Liver (tissue), 9 donors: ENCODE data around the gene CNKSR3. TPM values are rescaled to one million over a fixed set of nuclear protein-coding genes. Genes with fewer than 3 reads are reported as not detected.

ENCODE experiments used
- DNase-seq: peaks from one replicate; pipeline ENCODE4 v3.0.0-alpha.2; 2017; ENCODE audit warnings: low spot score
- H3K27ac ChIP-seq, 2 donors: one replicate each; pipeline ENCODE4 v1.7.0; 2013; ENCODE audit warnings: inconsistent platforms in 2 of 2, low read length in 2 of 2, control low read depth in 1 of 2, low read depth in 1 of 2, mild to moderate bottlenecking in 1 of 2
- H3K27me3 ChIP-seq, 4 donors: one replicate each; pipeline versions ENCODE4 v1.6.1 to v1.7.0; 2013; ENCODE audit warnings: low read length in 3 of 4, inconsistent platforms in 1 of 4, mild to moderate bottlenecking in 1 of 4, moderate library complexity in 1 of 4; ENCODE audit not compliant: control insufficient read depth in 4 of 4, insufficient read depth in 4 of 4
- H3K36me3 ChIP-seq, 4 donors: one replicate each; pipeline versions ENCODE4 v1.6.1 to v1.7.0; 2013; ENCODE audit warnings: low read length in 3 of 4, mild to moderate bottlenecking in 3 of 4, low read depth in 1 of 4, moderate library complexity in 1 of 4; ENCODE audit not compliant: control insufficient read depth in 4 of 4, insufficient read depth in 3 of 4
- H3K4me1 ChIP-seq, 4 donors: one replicate each; pipeline versions ENCODE4 v1.6.1 to v1.7.0; 2013; ENCODE audit warnings: low read length in 3 of 4, mild to moderate bottlenecking in 3 of 4, moderate library complexity in 1 of 4; ENCODE audit not compliant: control insufficient read depth in 4 of 4, insufficient read depth in 4 of 4
- H3K4me3 ChIP-seq, 3 donors: one replicate each; pipeline versions ENCODE4 v1.6.1 to v1.7.0; 2013; ENCODE audit warnings: low read length in 3 of 3, control low read depth in 1 of 3, low read depth in 1 of 3, mild to moderate bottlenecking in 1 of 3
- H3K9ac ChIP-seq, 2 donors: one replicate each; pipeline ENCODE4 v1.7.0; 2013; ENCODE audit warnings: low read length in 2 of 2, mild to moderate bottlenecking in 2 of 2, moderate library complexity in 2 of 2, control low read depth in 1 of 2, low read depth in 1 of 2
- H3K9me3 ChIP-seq, 4 donors: one replicate each; pipeline versions ENCODE4 v1.6.1 to v1.7.0; 2013; ENCODE audit warnings: low read length in 3 of 4; ENCODE audit not compliant: control insufficient read depth in 4 of 4
- EGR1 ChIP-seq, 2 donors: IDR thresholded peaks; 2 replicates each; pipeline ENCODE4 v1.6.1; 2016 to 2018; ENCODE audit warnings: antibody characterized with exemption in 2 of 2, low read depth in 2 of 2
- FOXA1 ChIP-seq: IDR thresholded peaks from 2 replicates; pipeline ENCODE4 v1.6.1; 2016; ENCODE audit warnings: antibody characterized with exemption
- FOXA2 ChIP-seq: IDR thresholded peaks from 2 replicates; pipeline ENCODE4 v1.6.1; 2016; ENCODE audit warnings: antibody characterized with exemption
- GABPA ChIP-seq, 2 donors: IDR thresholded peaks in 1 of 2; conservative IDR thresholded peaks in 1 of 2; 2 replicates each; pipeline ENCODE4 v1.6.1; 2016; ENCODE audit warnings: antibody characterized with exemption in 2 of 2, mild to moderate bottlenecking in 1 of 2, moderate library complexity in 1 of 2
- HNF4A ChIP-seq, 2 donors: conservative IDR thresholded peaks; 2 replicates each; pipeline ENCODE4 v1.6.1; 2016; ENCODE audit warnings: antibody characterized with exemption in 2 of 2, mild to moderate bottlenecking in 2 of 2
- HNF4G ChIP-seq: IDR thresholded peaks from 2 replicates; pipeline ENCODE4 v1.6.1; 2016; ENCODE audit warnings: antibody characterized with exemption
- JUND ChIP-seq, 2 donors: IDR thresholded peaks; 2 replicates each; pipeline ENCODE4 v1.6.1; 2016; ENCODE audit warnings: antibody characterized with exemption in 2 of 2
- NR2F2 ChIP-seq: IDR thresholded peaks from 2 replicates; pipeline ENCODE4 v1.6.1; 2016; ENCODE audit warnings: antibody characterized with exemption
- RAD21 ChIP-seq, 2 donors: IDR thresholded peaks; 2 replicates each; pipeline ENCODE4 v1.6.1; 2016; ENCODE audit warnings: antibody characterized with exemption in 2 of 2, mild to moderate bottlenecking in 2 of 2
- RXRA ChIP-seq, 2 donors: IDR thresholded peaks; 2 replicates each; pipeline ENCODE4 v1.6.1; 2017 to 2018; ENCODE audit warnings: antibody characterized with exemption in 2 of 2, mild to moderate bottlenecking in 1 of 2
- SP1 ChIP-seq: IDR thresholded peaks from 2 replicates; pipeline ENCODE4 v1.6.1; 2018; ENCODE audit warnings: antibody characterized with exemption, mild to moderate bottlenecking
- TAF1 ChIP-seq: conservative IDR thresholded peaks from 2 replicates; pipeline ENCODE4 v1.6.1; 2016; ENCODE audit warnings: antibody characterized with exemption, mild to moderate bottlenecking
- YY1 ChIP-seq: IDR thresholded peaks from 2 replicates; pipeline ENCODE4 v1.6.1; 2016; ENCODE audit warnings: antibody characterized with exemption, mild to moderate bottlenecking
- WGBS: extraction: QIAGEN DNeasy Blood & Tissue Kit; methylation state at CpG from one replicate; pipeline ENCODE4 v1.1.7; 2013; 5-methylcytosine and 5-hydroxymethylcytosine counted together
- polyA plus RNA-seq, 2 donors: library from polyadenylated mRNA; stranded (reverse) in 1 of 2; unstranded in 1 of 2; fragments of 200-250 nt in 1 of 2; fragments of >200 nt in 1 of 2; fragmentation: Nextera tagmentation in 1 of 2; extraction: Ambion mirVana in 1 of 2; gene quantifications; one replicate each; pipeline versions ENCODE4 v1.2.1 to v1.2.3, GENCODE V29; 2013 to 2015
- total RNA-seq, 2 donors: library from RNA; depleted of rRNA; stranded (reverse); fragments of >200 nt; gene quantifications; one replicate each; pipeline ENCODE4 v1.2.3, GENCODE V29; 2014
- TF ChIP-seq, protein P1 (sequence below): IDR thresholded peaks from 2 replicates; pipeline ENCODE4 v1.6.1; 2016; ENCODE audit warnings: antibody characterized with exemption
- TF ChIP-seq, protein P2 (sequence below): IDR thresholded peaks from 2 replicates; pipeline ENCODE4 v1.6.1; 2016; ENCODE audit warnings: antibody characterized with exemption
- TF ChIP-seq, protein P3 (sequence below): IDR thresholded peaks from 2 replicates; pipeline ENCODE4 v1.6.1; 2016; ENCODE audit warnings: antibody characterized with exemption
- TF ChIP-seq, protein P4 (sequence below): fragments of 150-350 bp; IDR thresholded peaks from 2 replicates; pipeline ENCODE4 v1.5.1; 2017; ENCODE audit warnings: improper control_type of control experiment, low read depth, low read length; ENCODE audit not compliant: missing input control
- TF ChIP-seq, protein P5 (sequence below): IDR thresholded peaks from 2 replicates; pipeline ENCODE4 v1.6.1; 2016; ENCODE audit warnings: antibody characterized with exemption, mild to moderate bottlenecking
- donor health status: healthy.
- donor health status: healthy.
- donor health status: healthy.
- donor health status: healthy.
- donor health status: healthy.

CNKSR3 gene
- total and polyA plus RNA-seq, 4 donors, result 6.4 to 22.7 (median 15.0) TPM

DNA sequence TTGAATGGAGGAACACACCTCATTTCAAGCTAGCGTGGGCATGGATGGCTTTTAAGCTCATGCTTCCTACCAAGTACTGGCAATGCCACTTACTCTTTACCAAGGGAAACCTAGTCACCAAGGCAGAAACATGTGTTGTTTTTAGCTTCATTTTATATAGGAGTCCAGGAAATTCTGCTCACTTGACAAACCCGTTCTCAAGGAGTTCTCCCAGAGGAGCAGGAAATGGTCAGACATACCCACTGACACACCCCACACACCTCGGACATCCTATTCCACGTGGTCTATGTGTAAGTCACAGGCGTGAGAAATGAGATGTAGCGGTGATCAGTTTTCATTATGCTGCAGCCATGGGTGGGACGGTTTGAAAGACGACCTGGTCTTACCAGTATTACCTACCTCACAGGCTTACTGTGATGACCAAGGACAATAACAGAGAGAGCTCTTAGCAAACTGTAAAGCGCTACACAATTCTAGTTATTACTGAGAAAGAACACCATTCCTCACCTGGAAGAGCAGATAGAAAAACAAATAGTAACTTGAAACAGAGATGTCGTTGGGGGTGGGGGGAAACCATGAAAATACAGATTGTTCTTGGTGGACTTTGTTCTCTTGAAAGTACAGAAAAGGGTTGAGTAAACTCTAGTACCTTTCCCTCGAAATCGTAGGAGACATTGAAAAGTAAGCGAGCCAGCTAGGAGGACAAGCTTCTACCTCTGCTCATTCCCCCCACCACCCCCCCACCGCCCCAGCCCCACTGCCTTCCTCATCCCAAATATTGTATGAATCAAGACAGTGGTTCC, 1.7 kb downstream of the CNKSR3 start:
- Histone ChIP-seq H3K27ac (peak overlapping the region; percentile 94 to 98), H3K9me3 (no peaks in the 10 kb centered on the region), H3K36me3 (no peaks in the 10 kb centered on the region), H3K4me1 (peaks cover 2 to 40% (median 30%) of the 10 kb centered on the region in 4 donors), H3K4me3 (peak overlapping the region; percentile 78 to 91 (median 81)), H3K27me3 (no peaks in the 10 kb centered on the region), H3K9ac (peak overlapping the region; percentile 78 to 82)
- TF ChIP-seq, protein P1, sequence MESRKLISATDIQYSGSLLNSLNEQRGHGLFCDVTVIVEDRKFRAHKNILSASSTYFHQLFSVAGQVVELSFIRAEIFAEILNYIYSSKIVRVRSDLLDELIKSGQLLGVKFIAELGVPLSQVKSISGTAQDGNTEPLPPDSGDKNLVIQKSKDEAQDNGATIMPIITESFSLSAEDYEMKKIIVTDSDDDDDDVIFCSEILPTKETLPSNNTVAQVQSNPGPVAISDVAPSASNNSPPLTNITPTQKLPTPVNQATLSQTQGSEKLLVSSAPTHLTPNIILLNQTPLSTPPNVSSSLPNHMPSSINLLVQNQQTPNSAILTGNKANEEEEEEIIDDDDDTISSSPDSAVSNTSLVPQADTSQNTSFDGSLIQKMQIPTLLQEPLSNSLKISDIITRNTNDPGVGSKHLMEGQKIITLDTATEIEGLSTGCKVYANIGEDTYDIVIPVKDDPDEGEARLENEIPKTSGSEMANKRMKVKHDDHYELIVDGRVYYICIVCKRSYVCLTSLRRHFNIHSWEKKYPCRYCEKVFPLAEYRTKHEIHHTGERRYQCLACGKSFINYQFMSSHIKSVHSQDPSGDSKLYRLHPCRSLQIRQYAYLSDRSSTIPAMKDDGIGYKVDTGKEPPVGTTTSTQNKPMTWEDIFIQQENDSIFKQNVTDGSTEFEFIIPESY, result no peak
- TF ChIP-seq, protein P2, sequence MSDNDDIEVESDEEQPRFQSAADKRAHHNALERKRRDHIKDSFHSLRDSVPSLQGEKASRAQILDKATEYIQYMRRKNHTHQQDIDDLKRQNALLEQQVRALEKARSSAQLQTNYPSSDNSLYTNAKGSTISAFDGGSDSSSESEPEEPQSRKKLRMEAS, result peak; percentile 34
- no peak for TF ChIP-seq FOXA2
- TF ChIP-seq HNF4A (conservative IDR thresholded peaks at IDR 0.05), result peak; percentile 32 to 37
- TF ChIP-seq GABPA (IDR thresholded peaks at IDR 0.05 in 1 of 2, conservative IDR thresholded peaks at IDR 0.05 in 1 of 2), result no peak
- TF ChIP-seq RAD21 (IDR thresholded peaks at IDR 0.05), result peak in 1 of 2 donors; percentile 6
- TF ChIP-seq, protein P3, sequence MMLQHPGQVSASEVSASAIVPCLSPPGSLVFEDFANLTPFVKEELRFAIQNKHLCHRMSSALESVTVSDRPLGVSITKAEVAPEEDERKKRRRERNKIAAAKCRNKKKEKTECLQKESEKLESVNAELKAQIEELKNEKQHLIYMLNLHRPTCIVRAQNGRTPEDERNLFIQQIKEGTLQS, result no peak
- TF ChIP-seq FOXA1, result no peak
- TF ChIP-seq, protein P4, sequence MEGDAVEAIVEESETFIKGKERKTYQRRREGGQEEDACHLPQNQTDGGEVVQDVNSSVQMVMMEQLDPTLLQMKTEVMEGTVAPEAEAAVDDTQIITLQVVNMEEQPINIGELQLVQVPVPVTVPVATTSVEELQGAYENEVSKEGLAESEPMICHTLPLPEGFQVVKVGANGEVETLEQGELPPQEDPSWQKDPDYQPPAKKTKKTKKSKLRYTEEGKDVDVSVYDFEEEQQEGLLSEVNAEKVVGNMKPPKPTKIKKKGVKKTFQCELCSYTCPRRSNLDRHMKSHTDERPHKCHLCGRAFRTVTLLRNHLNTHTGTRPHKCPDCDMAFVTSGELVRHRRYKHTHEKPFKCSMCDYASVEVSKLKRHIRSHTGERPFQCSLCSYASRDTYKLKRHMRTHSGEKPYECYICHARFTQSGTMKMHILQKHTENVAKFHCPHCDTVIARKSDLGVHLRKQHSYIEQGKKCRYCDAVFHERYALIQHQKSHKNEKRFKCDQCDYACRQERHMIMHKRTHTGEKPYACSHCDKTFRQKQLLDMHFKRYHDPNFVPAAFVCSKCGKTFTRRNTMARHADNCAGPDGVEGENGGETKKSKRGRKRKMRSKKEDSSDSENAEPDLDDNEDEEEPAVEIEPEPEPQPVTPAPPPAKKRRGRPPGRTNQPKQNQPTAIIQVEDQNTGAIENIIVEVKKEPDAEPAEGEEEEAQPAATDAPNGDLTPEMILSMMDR, result no peak
- no peak for TF ChIP-seq JUND (IDR thresholded peaks at IDR 0.05)
- TF ChIP-seq RXRA (IDR thresholded peaks at IDR 0.05), result peak in 1 of 2 donors; percentile 38
- TF ChIP-seq NR2F2, result no peak
- no peak for TF ChIP-seq HNF4G
- TF ChIP-seq, protein P5, sequence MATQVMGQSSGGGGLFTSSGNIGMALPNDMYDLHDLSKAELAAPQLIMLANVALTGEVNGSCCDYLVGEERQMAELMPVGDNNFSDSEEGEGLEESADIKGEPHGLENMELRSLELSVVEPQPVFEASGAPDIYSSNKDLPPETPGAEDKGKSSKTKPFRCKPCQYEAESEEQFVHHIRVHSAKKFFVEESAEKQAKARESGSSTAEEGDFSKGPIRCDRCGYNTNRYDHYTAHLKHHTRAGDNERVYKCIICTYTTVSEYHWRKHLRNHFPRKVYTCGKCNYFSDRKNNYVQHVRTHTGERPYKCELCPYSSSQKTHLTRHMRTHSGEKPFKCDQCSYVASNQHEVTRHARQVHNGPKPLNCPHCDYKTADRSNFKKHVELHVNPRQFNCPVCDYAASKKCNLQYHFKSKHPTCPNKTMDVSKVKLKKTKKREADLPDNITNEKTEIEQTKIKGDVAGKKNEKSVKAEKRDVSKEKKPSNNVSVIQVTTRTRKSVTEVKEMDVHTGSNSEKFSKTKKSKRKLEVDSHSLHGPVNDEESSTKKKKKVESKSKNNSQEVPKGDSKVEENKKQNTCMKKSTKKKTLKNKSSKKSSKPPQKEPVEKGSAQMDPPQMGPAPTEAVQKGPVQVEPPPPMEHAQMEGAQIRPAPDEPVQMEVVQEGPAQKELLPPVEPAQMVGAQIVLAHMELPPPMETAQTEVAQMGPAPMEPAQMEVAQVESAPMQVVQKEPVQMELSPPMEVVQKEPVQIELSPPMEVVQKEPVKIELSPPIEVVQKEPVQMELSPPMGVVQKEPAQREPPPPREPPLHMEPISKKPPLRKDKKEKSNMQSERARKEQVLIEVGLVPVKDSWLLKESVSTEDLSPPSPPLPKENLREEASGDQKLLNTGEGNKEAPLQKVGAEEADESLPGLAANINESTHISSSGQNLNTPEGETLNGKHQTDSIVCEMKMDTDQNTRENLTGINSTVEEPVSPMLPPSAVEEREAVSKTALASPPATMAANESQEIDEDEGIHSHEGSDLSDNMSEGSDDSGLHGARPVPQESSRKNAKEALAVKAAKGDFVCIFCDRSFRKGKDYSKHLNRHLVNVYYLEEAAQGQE, result no peak
- no peak for TF ChIP-seq EGR1 (IDR thresholded peaks at IDR 0.05; ENCODE audit: low read depth in 2 of 2)
- TF ChIP-seq YY1, result no peak
- no peak for TF ChIP-seq SP1
- TF ChIP-seq TAF1, result no peak
- WGBS, result 9% methylated on average over 14 of the region's 14 CpGs
- DNase-seq, result no peak
